Epithelial cell of alveolus of lung (primary cell): Measurements from ENCODE around the gene SSMEM1. TPM values are rescaled to one million over a fixed set of nuclear protein-coding genes. Genes with fewer than 3 reads are reported as not detected.

Source experiments
- total RNA-seq: library from RNA; depleted of rRNA; stranded (reverse); fragments of >200 nt; gene quantifications from 2 replicates; pipeline ENCODE4 v1.2.1, GENCODE V29; 2015

The SSMEM1 gene, protein sequence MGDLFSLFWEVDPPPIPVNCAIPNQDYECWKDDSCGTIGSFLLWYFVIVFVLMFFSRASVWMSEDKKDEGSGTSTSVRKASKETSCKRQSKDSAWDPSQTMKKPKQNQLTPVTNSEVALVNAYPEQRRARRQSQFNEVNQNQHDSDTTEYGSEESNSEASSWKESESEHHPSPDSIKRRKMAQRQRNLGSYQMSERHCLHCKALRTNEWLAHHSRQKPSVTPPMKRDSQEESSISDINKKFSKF
- not detected in 2 replicates for total RNA-seq

DNA sequence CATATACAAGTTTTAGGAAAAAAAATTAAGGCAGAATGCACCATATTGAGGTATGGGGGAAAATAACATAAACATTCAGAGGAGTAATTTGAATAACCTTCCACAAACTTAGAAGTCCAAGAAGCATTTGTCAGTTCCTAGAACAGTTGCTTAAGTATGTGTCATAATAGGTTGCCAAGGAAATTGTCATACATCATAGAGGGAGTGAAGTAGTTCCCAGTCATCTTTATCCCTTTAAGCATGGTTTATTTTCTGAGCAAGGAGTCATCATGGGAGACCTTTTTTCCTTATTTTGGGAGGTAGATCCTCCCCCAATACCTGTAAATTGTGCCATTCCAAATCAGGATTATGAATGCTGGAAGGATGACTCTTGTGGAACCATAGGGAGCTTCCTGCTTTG is at the start of gene SSMEM1:
SSMEM1 (plus strand) TSS at position 219 of the 400 bp plus-strand sequence; CDS start at position 270, 51 bp downstream.

DNA sequence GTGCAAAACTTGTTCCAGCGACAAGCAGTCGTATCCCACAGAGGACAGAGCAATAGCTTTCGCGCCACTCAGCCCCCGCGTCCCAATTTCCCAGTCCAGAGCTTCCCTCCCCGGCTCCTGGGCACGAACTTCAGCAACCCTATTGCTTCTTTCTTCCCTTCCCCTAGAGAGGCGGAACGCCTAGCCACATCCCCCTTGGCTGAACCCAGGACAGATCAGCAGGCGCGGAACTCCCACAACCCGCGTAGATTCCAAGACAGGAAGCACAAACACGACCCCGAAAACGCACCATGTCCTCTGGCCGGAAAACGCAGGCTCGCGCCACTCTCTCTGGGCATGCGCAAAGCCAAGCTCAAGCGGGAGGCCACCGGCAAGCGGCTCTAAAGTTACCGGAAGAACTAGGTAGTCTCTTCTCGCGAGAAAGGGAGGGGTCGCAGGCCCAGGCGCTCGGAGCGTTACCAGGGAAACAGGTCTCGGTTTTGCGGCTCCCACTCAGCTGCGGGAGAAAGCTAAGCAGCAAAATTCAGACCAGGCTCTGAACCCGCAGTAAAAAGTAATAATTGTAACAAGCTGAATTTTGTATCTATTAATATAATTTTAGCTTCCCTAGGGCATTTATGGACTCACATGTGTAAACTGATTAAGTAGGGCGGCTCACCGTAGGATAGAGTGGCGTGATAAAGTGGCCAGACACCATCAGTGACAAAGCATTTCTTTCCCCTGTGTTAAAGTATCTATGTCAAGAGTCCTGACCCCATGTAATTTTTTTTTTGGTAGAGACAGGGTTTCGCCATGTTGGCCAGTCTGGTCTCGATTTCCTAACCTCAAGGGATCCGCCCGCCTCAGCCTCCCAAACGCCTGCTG is 2.3 kb upstream of the SSMEM1 start, which contains the start of gene TMEM209:
TMEM209 (minus strand) TSS at position 323 of the 864 bp plus-strand sequence; CDS start at position 292, 31 bp downstream.

Other genes starting within 250 kb of the SSMEM1 start
- 14.9 and 18.0 TPM in 2 replicates for gene ZC3HC1, start 156.5 kb upstream of the SSMEM1 start, total RNA-seq
- 15.5 and 18.2 TPM in 2 replicates for gene KLHDC10, start 137.3 kb upstream of the SSMEM1 start, total RNA-seq
- 11.6 and 14.5 TPM in 2 replicates for gene TMEM209, start 2.5 kb upstream of the SSMEM1 start, total RNA-seq
- gene CPA2, start 59.0 kb downstream of the SSMEM1 start, total RNA-seq, result not detected in 2 replicates
- 1.8 and 3.1 TPM in 2 replicates for gene CPA4, start 85.3 kb downstream of the SSMEM1 start, total RNA-seq
- not detected in 2 replicates for gene CPA5, start 137.0 kb downstream of the SSMEM1 start, total RNA-seq
- not detected in 2 replicates for gene CPA1, start 172.6 kb downstream of the SSMEM1 start, total RNA-seq
- gene CEP41, start 233.2 kb downstream of the SSMEM1 start, total RNA-seq, result 24.9 and 26.9 TPM in 2 replicates